Measurements from ENCODE around the gene TRIOBP. TPM values are rescaled to one million over a fixed set of nuclear protein-coding genes. Genes with fewer than 3 reads are reported as not detected.

The TRIOBP gene
- total RNA-seq, 2 donors from 2014 or later = 74.7 to 82.2 TPM

GRCh38 chr22:37678372-37678771 is 18.5 kb upstream of the TRIOBP start:
- H3K27ac Mint-ChIP-seq = no peak overlapping the region
- H3K4me1 ChIP-seq (ENCODE audit: control insufficient read depth, insufficient read depth, low read length) = peaks cover 4% of the 10 kb centered on the region
- no peaks in the 10 kb centered on the region for H3K36me3 ChIP-seq (ENCODE audit: control insufficient read depth, insufficient read depth, low read length)
- WGBS, 2 experiments (ENCODE audit: insufficient coverage in 1 of 2, insufficient read length in 1 of 2) = 84 to 88% methylated on average over 10 to 18 of the region's 18 CpGs
- no peak for DNase-seq
- no peak overlapping the region for H3K9ac ChIP-seq (ENCODE audit: extremely low read depth, low read length, poor library complexity, severe bottlenecking)
- H3K9me3 ChIP-seq (ENCODE audit: control insufficient read depth, low read length) = no peaks in the 10 kb centered on the region
- H3K4me1 Mint-ChIP-seq = peaks cover 5% of the 10 kb centered on the region
- H3K27me3 ChIP-seq (ENCODE audit: control insufficient read depth, insufficient read depth, low read length, poor library complexity, severe bottlenecking) = no peaks in the 10 kb centered on the region
- no peaks in the 10 kb centered on the region for H3K36me3 Mint-ChIP-seq (ENCODE audit: low read depth)
- no peaks in the 10 kb centered on the region for H3K27me3 Mint-ChIP-seq (ENCODE audit: insufficient read depth)
- H3K9me3 Mint-ChIP-seq = no peaks in the 10 kb centered on the region
- no peak for TF ChIP-seq CTCF (conservative IDR thresholded peaks at IDR 0.05)
- no peak overlapping the region for H3K4me3 ChIP-seq (ENCODE audit: low read length)
- H3K4me3 Mint-ChIP-seq = no peak overlapping the region
- H3K27ac ChIP-seq (ENCODE audit: low read depth, low read length) = no peak overlapping the region

- Mint-ChIP-seq H3K36me3 (ENCODE audit: low read depth) (no peaks in the 10 kb centered on the region), H3K9me3 (no peaks in the 10 kb centered on the region), H3K27me3 (ENCODE audit: insufficient read depth) (no peaks in the 10 kb centered on the region), H3K4me1 (peaks cover 5% of the 10 kb centered on the region), H3K4me3 (no peak overlapping the region), H3K27ac (no peak overlapping the region)
- no peaks in the 10 kb centered on the region for H3K9me3 ChIP-seq (ENCODE audit: control insufficient read depth, low read length)
- 88 to 92% methylated on average over 3 to 8 of the region's 8 CpGs for WGBS, 2 experiments (ENCODE audit: insufficient coverage in 1 of 2, insufficient read length in 1 of 2)
- H3K4me3 ChIP-seq (ENCODE audit: low read length) = no peak overlapping the region
- H3K9ac ChIP-seq (ENCODE audit: extremely low read depth, low read length, poor library complexity, severe bottlenecking) = no peak overlapping the region
- H3K27ac ChIP-seq (ENCODE audit: low read depth, low read length) = no peak overlapping the region
- peaks cover 4% of the 10 kb centered on the region for H3K4me1 ChIP-seq (ENCODE audit: control insufficient read depth, insufficient read depth, low read length)
- no peak for DNase-seq
- no peak for TF ChIP-seq CTCF (conservative IDR thresholded peaks at IDR 0.05)
- H3K36me3 ChIP-seq (ENCODE audit: control insufficient read depth, insufficient read depth, low read length) = no peaks in the 10 kb centered on the region
- H3K27me3 ChIP-seq (ENCODE audit: control insufficient read depth, insufficient read depth, low read length, poor library complexity, severe bottlenecking) = no peaks in the 10 kb centered on the region
Observed at GRCh38 chr22:37679670-37680069, 17.2 kb upstream of the TRIOBP start.

- H3K4me1 ChIP-seq (ENCODE audit: control insufficient read depth, insufficient read depth, low read length) = peaks cover 4% of the 10 kb centered on the region
- H3K27ac ChIP-seq (ENCODE audit: low read depth, low read length) = no peak overlapping the region
- no peaks in the 10 kb centered on the region for H3K9me3 ChIP-seq (ENCODE audit: control insufficient read depth, low read length)
- H3K27ac Mint-ChIP-seq = no peak overlapping the region
- WGBS, 2 experiments (ENCODE audit: insufficient coverage in 1 of 2, insufficient read length in 1 of 2) = 91 to 93% methylated on average over 6 to 7 of the region's 7 CpGs
- no peak for TF ChIP-seq CTCF (conservative IDR thresholded peaks at IDR 0.05)
- H3K4me3 Mint-ChIP-seq = no peak overlapping the region
- H3K27me3 Mint-ChIP-seq (ENCODE audit: insufficient read depth) = no peaks in the 10 kb centered on the region
- H3K9me3 Mint-ChIP-seq = no peaks in the 10 kb centered on the region
- no peaks in the 10 kb centered on the region for H3K36me3 ChIP-seq (ENCODE audit: control insufficient read depth, insufficient read depth, low read length)
- no peaks in the 10 kb centered on the region for H3K27me3 ChIP-seq (ENCODE audit: control insufficient read depth, insufficient read depth, low read length, poor library complexity, severe bottlenecking)
- no peak for DNase-seq
- no peaks in the 10 kb centered on the region for H3K36me3 Mint-ChIP-seq (ENCODE audit: low read depth)
- H3K4me1 Mint-ChIP-seq = peaks cover 5% of the 10 kb centered on the region
- H3K4me3 ChIP-seq (ENCODE audit: low read length) = no peak overlapping the region
- no peak overlapping the region for H3K9ac ChIP-seq (ENCODE audit: extremely low read depth, low read length, poor library complexity, severe bottlenecking)
Observed at GRCh38 chr22:37680191-37680851, 16.5 kb upstream of the TRIOBP start.

Data from endodermal cell (in vitro differentiated cells).